ENCODE results near the gene CELSR3.
A peak's percentile ranks its signal among the peaks of the same experiment; 100 is the strongest.

CELSR3 gene

GRCh38 chr3:48672522-48672921 is 9.8 kb upstream of the CELSR3 start:
- Mint-ChIP-seq H3K36me3 (ENCODE audit: low read depth) (peaks cover 40% of the 10 kb centered on the region), H3K4me1 (no peaks in the 10 kb centered on the region), H3K27ac (no peak overlapping the region), H3K9me3 (no peaks in the 10 kb centered on the region), H3K4me3 (no peak overlapping the region), H3K27me3 (ENCODE audit: low read depth, poor library complexity) (no peaks in the 10 kb centered on the region)
- DNase-seq, result no peak
- TF ChIP-seq, protein P1, sequence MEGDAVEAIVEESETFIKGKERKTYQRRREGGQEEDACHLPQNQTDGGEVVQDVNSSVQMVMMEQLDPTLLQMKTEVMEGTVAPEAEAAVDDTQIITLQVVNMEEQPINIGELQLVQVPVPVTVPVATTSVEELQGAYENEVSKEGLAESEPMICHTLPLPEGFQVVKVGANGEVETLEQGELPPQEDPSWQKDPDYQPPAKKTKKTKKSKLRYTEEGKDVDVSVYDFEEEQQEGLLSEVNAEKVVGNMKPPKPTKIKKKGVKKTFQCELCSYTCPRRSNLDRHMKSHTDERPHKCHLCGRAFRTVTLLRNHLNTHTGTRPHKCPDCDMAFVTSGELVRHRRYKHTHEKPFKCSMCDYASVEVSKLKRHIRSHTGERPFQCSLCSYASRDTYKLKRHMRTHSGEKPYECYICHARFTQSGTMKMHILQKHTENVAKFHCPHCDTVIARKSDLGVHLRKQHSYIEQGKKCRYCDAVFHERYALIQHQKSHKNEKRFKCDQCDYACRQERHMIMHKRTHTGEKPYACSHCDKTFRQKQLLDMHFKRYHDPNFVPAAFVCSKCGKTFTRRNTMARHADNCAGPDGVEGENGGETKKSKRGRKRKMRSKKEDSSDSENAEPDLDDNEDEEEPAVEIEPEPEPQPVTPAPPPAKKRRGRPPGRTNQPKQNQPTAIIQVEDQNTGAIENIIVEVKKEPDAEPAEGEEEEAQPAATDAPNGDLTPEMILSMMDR (IDR thresholded peaks at IDR 0.05), result no peak

DNA sequence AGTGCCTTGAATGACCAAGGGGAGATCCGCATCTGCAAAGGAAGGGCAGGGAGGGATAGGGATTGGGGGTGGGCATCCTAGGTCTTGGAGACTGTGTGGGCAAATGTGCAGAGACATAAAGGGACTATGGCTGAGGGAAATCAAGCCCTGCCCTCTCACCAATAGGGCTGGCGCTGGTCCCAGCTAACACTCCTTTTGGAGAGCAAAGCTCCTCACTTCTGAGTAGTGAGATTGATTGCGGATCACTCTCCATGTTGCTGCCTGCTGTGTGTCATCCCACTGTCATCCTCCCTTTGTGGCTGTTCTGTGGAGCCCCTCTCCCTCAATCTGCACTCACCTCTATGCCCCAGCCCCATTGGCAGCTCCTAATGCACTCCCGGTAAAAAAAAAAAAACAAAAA is 2.2 kb upstream of the CELSR3 start:
- TF ChIP-seq, protein P1 (IDR thresholded peaks at IDR 0.05), result no peak
- Mint-ChIP-seq H3K4me3 (no peak overlapping the region), H3K36me3 (ENCODE audit: low read depth) (peaks cover 31% of the 10 kb centered on the region), H3K27me3 (ENCODE audit: low read depth, poor library complexity) (no peaks in the 10 kb centered on the region), H3K4me1 (peaks cover 18% of the 10 kb centered on the region), H3K9me3 (no peaks in the 10 kb centered on the region), H3K27ac (no peak overlapping the region)
- DNase-seq, result no peak

DNA sequence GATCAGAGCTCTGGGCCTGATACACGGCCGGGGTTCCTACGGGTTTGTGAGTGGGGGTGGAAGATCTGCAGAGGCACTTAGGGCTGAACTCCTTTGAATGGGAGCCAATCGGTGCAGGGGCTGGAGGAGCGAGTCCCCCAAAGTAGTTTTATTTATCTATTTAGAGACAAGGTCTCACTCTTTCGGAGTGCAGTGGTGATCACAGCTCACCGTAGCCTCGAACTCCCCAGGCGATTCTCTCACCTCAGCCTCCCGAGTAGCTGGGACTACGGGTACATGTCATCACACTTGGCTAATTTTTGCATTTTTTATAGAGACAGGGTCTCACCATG is 1.6 kb upstream of the CELSR3 start:
- TF ChIP-seq, protein P1 (IDR thresholded peaks at IDR 0.05), result no peak
- H3K27me3 Mint-ChIP-seq (ENCODE audit: low read depth, poor library complexity), result no peaks in the 10 kb centered on the region
- H3K27ac Mint-ChIP-seq, result peak overlapping the region; percentile 94
- DNase-seq, result no peak
- H3K4me1 Mint-ChIP-seq, result peaks cover 18% of the 10 kb centered on the region
- peaks cover 31% of the 10 kb centered on the region for H3K36me3 Mint-ChIP-seq (ENCODE audit: low read depth)
- H3K9me3 Mint-ChIP-seq, result no peaks in the 10 kb centered on the region
- H3K4me3 Mint-ChIP-seq, result peak overlapping the region; percentile 98

DNA sequence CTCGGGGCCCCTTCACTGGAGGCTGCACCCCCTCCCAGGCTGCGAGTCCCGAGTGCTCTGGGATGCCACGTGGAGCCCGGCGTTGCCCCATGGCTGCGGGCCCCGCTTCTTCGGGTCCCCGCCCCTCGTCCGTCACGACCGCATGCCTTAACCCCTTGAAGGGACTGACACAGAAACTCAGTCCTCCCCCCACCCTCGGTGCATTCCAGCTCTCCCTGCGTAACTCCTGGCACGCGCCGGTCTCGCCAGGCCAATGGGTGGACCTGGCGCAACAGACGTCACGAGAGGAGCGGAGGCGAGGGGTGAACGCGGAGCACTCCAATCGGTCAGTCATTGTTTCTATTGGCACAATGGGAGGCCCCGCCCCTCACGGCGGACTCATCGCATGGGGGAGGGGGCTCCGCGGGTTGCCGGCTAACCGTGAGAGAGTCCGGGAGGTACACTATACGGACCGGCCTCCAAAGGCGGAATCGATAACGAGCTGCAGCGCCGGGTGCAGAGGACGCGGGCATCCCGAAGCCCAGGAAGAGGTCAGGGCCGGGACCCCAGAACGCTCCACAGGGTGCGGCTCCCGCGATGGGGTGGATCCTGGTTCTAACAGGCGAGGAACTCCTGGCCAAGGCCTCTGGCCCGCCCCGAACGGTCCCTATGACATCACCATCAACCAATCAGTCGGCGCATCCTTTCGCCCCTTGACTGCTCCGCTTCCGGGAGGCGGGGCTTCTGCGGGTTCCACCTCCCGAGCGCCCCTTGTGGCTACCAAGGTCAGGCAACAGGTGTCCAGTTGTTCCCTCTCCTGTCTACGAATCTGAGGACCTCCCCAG is 1.0 kb upstream of the CELSR3 start:
- TF ChIP-seq, protein P1 (IDR thresholded peaks at IDR 0.05), result peak; percentile 83
- DNase-seq, result peak; percentile 98
- peak overlapping the region; percentile 98 for H3K4me3 Mint-ChIP-seq
- H3K27ac Mint-ChIP-seq, result peak overlapping the region; percentile 100
- H3K4me1 Mint-ChIP-seq, result peaks cover 18% of the 10 kb centered on the region
- H3K27me3 Mint-ChIP-seq (ENCODE audit: low read depth, poor library complexity), result no peaks in the 10 kb centered on the region
- peaks cover 36% of the 10 kb centered on the region for H3K36me3 Mint-ChIP-seq (ENCODE audit: low read depth)
- peaks cover 3% of the 10 kb centered on the region for H3K9me3 Mint-ChIP-seq

DNA sequence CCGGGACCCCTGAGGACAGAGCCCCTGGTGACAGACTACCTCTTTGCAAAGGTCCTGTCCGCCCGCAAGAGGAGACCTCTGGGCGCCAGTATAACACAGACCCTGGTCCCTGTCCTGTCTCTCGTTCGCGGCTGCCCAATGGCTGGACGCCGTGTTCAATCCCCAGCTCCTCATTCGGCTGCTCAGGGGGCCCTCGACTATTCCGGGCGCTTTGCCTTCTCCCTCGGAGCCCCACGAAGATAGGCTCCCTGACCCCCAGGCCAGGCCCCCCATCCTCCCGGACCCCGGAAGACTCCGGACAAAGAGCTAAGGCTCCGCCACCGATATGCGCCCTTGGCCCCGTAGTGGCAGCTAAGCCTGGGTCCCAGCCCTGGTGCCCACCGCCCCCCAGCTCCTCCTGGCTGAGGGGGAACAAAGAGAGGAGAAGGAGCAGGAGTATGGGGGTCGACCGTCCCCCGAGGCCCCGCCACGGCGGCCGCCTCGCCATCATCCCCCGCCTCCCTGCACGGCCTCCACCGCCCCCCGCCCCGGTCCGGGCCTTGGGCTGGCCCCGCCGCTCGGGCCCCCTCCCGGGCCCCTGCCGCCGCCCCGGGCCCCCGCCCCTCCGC is 437 bp downstream of the CELSR3 start:
- Mint-ChIP-seq H3K4me1 (peaks cover 18% of the 10 kb centered on the region), H3K9me3 (peaks cover 4% of the 10 kb centered on the region), H3K36me3 (ENCODE audit: low read depth) (peaks cover 40% of the 10 kb centered on the region), H3K27ac (no peak overlapping the region), H3K4me3 (peak overlapping the region; percentile 98), H3K27me3 (ENCODE audit: low read depth, poor library complexity) (no peaks in the 10 kb centered on the region)
- no peak for DNase-seq
- TF ChIP-seq, protein P1 (IDR thresholded peaks at IDR 0.05), result no peak
